ENCODE measurements around the gene RAD9B. TPM values are rescaled to one million over a fixed set of nuclear protein-coding genes. Genes with fewer than 3 reads are reported as not detected.

Gene RAD9B
- polyA plus RNA-seq, 1 donor, result 4.4 TPM

Other genes starting within 250 kb of the RAD9B start
- gene ATP2A2, start 221.1 kb upstream of the RAD9B start, polyA plus RNA-seq (ENCODE audit: insufficient read length), result 635 TPM
- gene ANAPC7, start 98.6 kb upstream of the RAD9B start, polyA plus RNA-seq (ENCODE audit: insufficient read length), result 62.4 TPM
- 120 TPM for gene ARPC3, start 52.0 kb upstream of the RAD9B start, polyA plus RNA-seq (ENCODE audit: insufficient read length)
- gene GPN3, start 34.1 kb upstream of the RAD9B start, polyA plus RNA-seq (ENCODE audit: insufficient read length), result 22.3 TPM
- 15.1 TPM for gene FAM216A, start 33.5 kb upstream of the RAD9B start, polyA plus RNA-seq (ENCODE audit: insufficient read length)
- 129 TPM for gene VPS29, start 220 bp upstream of the RAD9B start, polyA plus RNA-seq (ENCODE audit: insufficient read length)
- 10.6 TPM for gene PPTC7, start 81.0 kb downstream of the RAD9B start, polyA plus RNA-seq (ENCODE audit: insufficient read length)
- gene TCTN1, start 111.8 kb downstream of the RAD9B start, polyA plus RNA-seq (ENCODE audit: insufficient read length), result 19.9 TPM
- gene HVCN1, start 186.8 kb downstream of the RAD9B start, polyA plus RNA-seq (ENCODE audit: insufficient read length), result 4.7 TPM
- gene PPP1CC, start 240.6 kb downstream of the RAD9B start, polyA plus RNA-seq (ENCODE audit: insufficient read length), result 130 TPM